ENCODE data around the gene HLA-DQB2.
"Not testable (repeated sequence)": the region's sequence is repeated elsewhere in the genome, so short reads cannot be mapped to it uniquely, and the experiment has no call there.

The HLA-DQB2 gene

GRCh38 chr6:32807020-32807580 is 43.8 kb upstream of the HLA-DQB2 start (continued):
- TF ChIP-seq, protein P1, sequence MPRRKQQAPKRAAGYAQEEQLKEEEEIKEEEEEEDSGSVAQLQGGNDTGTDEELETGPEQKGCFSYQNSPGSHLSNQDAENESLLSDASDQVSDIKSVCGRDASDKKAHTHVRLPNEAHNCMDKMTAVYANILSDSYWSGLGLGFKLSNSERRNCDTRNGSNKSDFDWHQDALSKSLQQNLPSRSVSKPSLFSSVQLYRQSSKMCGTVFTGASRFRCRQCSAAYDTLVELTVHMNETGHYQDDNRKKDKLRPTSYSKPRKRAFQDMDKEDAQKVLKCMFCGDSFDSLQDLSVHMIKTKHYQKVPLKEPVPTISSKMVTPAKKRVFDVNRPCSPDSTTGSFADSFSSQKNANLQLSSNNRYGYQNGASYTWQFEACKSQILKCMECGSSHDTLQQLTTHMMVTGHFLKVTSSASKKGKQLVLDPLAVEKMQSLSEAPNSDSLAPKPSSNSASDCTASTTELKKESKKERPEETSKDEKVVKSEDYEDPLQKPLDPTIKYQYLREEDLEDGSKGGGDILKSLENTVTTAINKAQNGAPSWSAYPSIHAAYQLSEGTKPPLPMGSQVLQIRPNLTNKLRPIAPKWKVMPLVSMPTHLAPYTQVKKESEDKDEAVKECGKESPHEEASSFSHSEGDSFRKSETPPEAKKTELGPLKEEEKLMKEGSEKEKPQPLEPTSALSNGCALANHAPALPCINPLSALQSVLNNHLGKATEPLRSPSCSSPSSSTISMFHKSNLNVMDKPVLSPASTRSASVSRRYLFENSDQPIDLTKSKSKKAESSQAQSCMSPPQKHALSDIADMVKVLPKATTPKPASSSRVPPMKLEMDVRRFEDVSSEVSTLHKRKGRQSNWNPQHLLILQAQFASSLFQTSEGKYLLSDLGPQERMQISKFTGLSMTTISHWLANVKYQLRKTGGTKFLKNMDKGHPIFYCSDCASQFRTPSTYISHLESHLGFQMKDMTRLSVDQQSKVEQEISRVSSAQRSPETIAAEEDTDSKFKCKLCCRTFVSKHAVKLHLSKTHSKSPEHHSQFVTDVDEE (CRISPR knock-in tag; IDR thresholded peaks at IDR 0.05), result no peak

GRCh38 chr6:32805404-32805803 is 42.1 kb upstream of the HLA-DQB2 start:
- ATAC-seq, result not testable (repeated sequence)

DNA sequence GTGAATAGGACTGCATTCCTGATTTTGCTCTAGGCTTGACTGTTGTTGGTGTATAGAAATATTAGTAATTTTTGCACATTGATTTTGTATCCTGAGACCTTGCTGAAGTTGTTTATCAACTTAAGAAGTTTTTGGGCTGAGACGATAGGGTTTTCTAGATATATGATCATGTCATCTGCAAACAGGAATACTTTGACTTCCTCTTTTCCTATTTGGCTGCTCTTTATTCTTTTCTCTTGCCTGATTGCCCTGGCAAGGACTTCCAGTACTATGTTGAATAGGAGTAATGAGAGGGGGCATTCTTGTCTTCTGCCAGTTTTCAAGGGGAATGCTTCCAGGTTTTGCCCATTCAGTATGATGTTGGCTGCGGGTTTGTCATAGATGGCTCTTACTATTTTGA is 40.1 kb upstream of the HLA-DQB2 start:
- no peak for ATAC-seq

DNA sequence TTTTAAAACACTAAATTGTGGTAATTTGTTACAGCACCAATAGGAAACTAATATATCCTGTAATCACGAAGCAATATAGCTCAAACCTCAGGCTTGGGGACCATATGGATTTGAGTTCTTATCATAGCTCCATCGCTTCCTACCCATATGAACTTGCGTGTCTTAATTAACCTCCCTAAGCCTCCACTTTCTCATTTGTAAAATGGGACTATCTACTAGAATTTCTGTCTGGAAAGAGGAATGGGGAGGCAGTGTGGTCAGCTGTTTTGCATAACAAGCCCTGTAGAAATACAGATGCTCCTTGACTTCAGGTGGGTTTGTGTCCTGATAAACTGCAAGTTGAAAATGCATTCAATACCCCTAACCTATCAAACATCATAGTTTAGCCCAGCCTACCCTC is 36.4 kb upstream of the HLA-DQB2 start:
- TF ChIP-seq ZNF70 (CRISPR knock-in tag; IDR thresholded peaks at IDR 0.05), result no peak
- no peak for TF ChIP-seq ZFP3 (CRISPR knock-in tag; IDR thresholded peaks at IDR 0.05)
- no peak for TF ChIP-seq ZFP30 (CRISPR knock-in tag; IDR thresholded peaks at IDR 0.05)
- ATAC-seq, result no peak

More for the DNA sequence above, 40.1 kb upstream of the HLA-DQB2 start:
- TF ChIP-seq CREB5 (CRISPR knock-in tag; IDR thresholded peaks at IDR 0.05; ENCODE audit: low read depth), result no peak
- TF ChIP-seq OSR1 (CRISPR knock-in tag; IDR thresholded peaks at IDR 0.05), result no peak
- no peak for TF ChIP-seq RARB (CRISPR knock-in tag; IDR thresholded peaks at IDR 0.05)
- TF ChIP-seq, protein P1 (CRISPR knock-in tag; IDR thresholded peaks at IDR 0.05), result no peak
- TF ChIP-seq ZNF70 (CRISPR knock-in tag; IDR thresholded peaks at IDR 0.05), result no peak
- no peak for TF ChIP-seq ARNTL (CRISPR knock-in tag; IDR thresholded peaks at IDR 0.05; ENCODE audit: borderline replicate concordance, low read depth)
- no peak for TF ChIP-seq ZNF565 (CRISPR knock-in tag; conservative IDR thresholded peaks at IDR 0.05; ENCODE audit: low read depth)
- no peak for TF ChIP-seq ZFP30 (CRISPR knock-in tag; IDR thresholded peaks at IDR 0.05)
- no peak for TF ChIP-seq ESRRG (CRISPR knock-in tag; IDR thresholded peaks at IDR 0.05)
- no peak for TF ChIP-seq CSDC2 (CRISPR knock-in tag; IDR thresholded peaks at IDR 0.05)
- TF ChIP-seq SNAI2 (CRISPR knock-in tag; IDR thresholded peaks at IDR 0.05), result no peak
- no peak for TF ChIP-seq TOX (CRISPR knock-in tag; IDR thresholded peaks at IDR 0.05; ENCODE audit: borderline replicate concordance)
- TF ChIP-seq GLIS3 (CRISPR knock-in tag; IDR thresholded peaks at IDR 0.05), result no peak
- TF ChIP-seq, protein P2, sequence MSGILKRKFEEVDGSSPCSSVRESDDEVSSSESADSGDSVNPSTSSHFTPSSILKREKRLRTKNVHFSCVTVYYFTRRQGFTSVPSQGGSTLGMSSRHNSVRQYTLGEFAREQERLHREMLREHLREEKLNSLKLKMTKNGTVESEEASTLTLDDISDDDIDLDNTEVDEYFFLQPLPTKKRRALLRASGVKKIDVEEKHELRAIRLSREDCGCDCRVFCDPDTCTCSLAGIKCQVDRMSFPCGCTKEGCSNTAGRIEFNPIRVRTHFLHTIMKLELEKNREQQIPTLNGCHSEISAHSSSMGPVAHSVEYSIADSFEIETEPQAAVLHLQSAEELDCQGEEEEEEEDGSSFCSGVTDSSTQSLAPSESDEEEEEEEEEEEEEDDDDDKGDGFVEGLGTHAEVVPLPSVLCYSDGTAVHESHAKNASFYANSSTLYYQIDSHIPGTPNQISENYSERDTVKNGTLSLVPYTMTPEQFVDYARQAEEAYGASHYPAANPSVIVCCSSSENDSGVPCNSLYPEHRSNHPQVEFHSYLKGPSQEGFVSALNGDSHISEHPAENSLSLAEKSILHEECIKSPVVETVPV (CRISPR knock-in tag; IDR thresholded peaks at IDR 0.05), result no peak

- ATAC-seq, result no peak
- TF ChIP-seq OSR1 (CRISPR knock-in tag; IDR thresholded peaks at IDR 0.05) (no peak), PATZ1 (CRISPR knock-in tag; IDR thresholded peaks at IDR 0.05; ENCODE audit: borderline replicate concordance) (no peak), ZNF8 (CRISPR knock-in tag; IDR thresholded peaks at IDR 0.05) (no peak), SNAI2 (CRISPR knock-in tag; IDR thresholded peaks at IDR 0.05) (no peak)
- TF ChIP-seq, protein P2 (CRISPR knock-in tag; IDR thresholded peaks at IDR 0.05), result no peak
Measured at GRCh38 chr6:32799168-32799567, 35.8 kb upstream of the HLA-DQB2 start.

All from SK-N-SH treated with all-trans-retinoic acid at 6 μM for 48 hours (cell line).